NCI-H2107 treated with DMSO at 0.1 percent for 48 hours (cell line): ENCODE measurements around the gene TBC1D24.
"Not testable (repeated sequence)": the region's sequence is repeated elsewhere in the genome, so short reads cannot be mapped to it uniquely, and the experiment has no call there.

Experiments used
- DNase-seq: peaks from one replicate; lab custom pipeline; 2025; ENCODE audit not compliant: unreplicated experiment; lab: John Stamatoyannopoulos, UW

Gene TBC1D24

GRCh38 chr16:2468725-2469398 lies 6.1 kb upstream of the TBC1D24 start:
- peak; percentile 93 for DNase-seq

- no peak for DNase-seq
Measured at GRCh38 chr16:2469399-2470233, 5.3 kb upstream of the TBC1D24 start.

- DNase-seq: no peak
Measured at GRCh38 chr16:2470234-2470601, 4.7 kb upstream of the TBC1D24 start.

- DNase-seq: peak; percentile 75
Measured at GRCh38 chr16:2470603-2471015, 4.3 kb upstream of the TBC1D24 start.

- DNase-seq: peak; percentile 51
Measured at GRCh38 chr16:2471016-2471652, 3.8 kb upstream of the TBC1D24 start, which contains the start of gene NTN3. TSS of gene NTN3 (plus strand) at chr16:2471297. CDS start at chr16:2471702, 405 bp downstream.

- no peak for DNase-seq
Measured at GRCh38 chr16:2471653-2472487, 3.1 kb upstream of the TBC1D24 start.

GRCh38 chr16:2472488-2472864 lies 2.5 kb upstream of the TBC1D24 start:
- DNase-seq: no peak

- DNase-seq: no peak
Measured at GRCh38 chr16:2472885-2473445, 2.0 kb upstream of the TBC1D24 start.

GRCh38 chr16:2473446-2473926 lies 1.4 kb upstream of the TBC1D24 start:
- DNase-seq: no peak

- no peak for DNase-seq
Measured at GRCh38 chr16:2473999-2474876, 689 bp upstream of the TBC1D24 start.

- DNase-seq: no peak
Measured at GRCh38 chr16:2475413-2476344, 752 bp downstream of the TBC1D24 start.

- DNase-seq: no peak
Measured at GRCh38 chr16:2476345-2476720, 1.4 kb downstream of the TBC1D24 start.

GRCh38 chr16:2476741-2477140 lies 1.8 kb downstream of the TBC1D24 start:
- DNase-seq: no peak

- DNase-seq: no peak
Measured at GRCh38 chr16:2477327-2477726, 2.4 kb downstream of the TBC1D24 start.

GRCh38 chr16:2478279-2478678 lies 3.4 kb downstream of the TBC1D24 start:
- no peak for DNase-seq

- DNase-seq: not testable (repeated sequence)
Measured at GRCh38 chr16:2479996-2480395, 5.1 kb downstream of the TBC1D24 start.

- DNase-seq: no peak
Measured at GRCh38 chr16:2480948-2481347, 6.0 kb downstream of the TBC1D24 start.

- no peak for DNase-seq
Measured at GRCh38 chr16:2481676-2482075, 6.7 kb downstream of the TBC1D24 start.

GRCh38 chr16:2482249-2482648 lies 7.3 kb downstream of the TBC1D24 start:
- DNase-seq: no peak
